Lung (tissue), 12 donors: ENCODE results near the gene DMWD. TPM values are rescaled to one million over a fixed set of nuclear protein-coding genes. Genes with fewer than 3 reads are reported as not detected.
A peak's percentile ranks its signal among the peaks of the same experiment; 100 is the strongest.

ENCODE experiments used
- ATAC-seq: fragments of 200-7000 bp; cut with Tn5 transposase; one replicate; pipeline ENCODE4 v1.9.1; 2020; ENCODE audit warnings: moderate number of reproducible peaks; ENCODE audit not compliant: insufficient read depth, low FRiP score
- DNase-seq, 3 donors: peaks; one replicate each; pipeline ENCODE4 v3.0.0-alpha.2; 2013 to 2017
- H3K27ac ChIP-seq, 2 donors: one replicate each; pipeline ENCODE4 v1.5.1; 2013; ENCODE audit warnings: mild to moderate bottlenecking in 2 of 2, moderate library complexity in 2 of 2, control low read depth in 1 of 2, inconsistent platforms in 1 of 2, low read depth in 1 of 2, low read length in 1 of 2
- H3K27me3 ChIP-seq, 3 donors: one replicate each; pipeline ENCODE4 v1.5.1; 2013; ENCODE audit warnings: low read length in 2 of 3; ENCODE audit not compliant: control insufficient read depth in 3 of 3, insufficient read depth in 3 of 3
- H3K36me3 ChIP-seq, 4 donors: one replicate each; pipeline ENCODE4 v1.5.1; 2013; ENCODE audit warnings: low read length in 4 of 4, mild to moderate bottlenecking in 1 of 4, moderate library complexity in 1 of 4; ENCODE audit not compliant: control insufficient read depth in 4 of 4, insufficient read depth in 4 of 4
- H3K4me1 ChIP-seq, 5 donors: one replicate each; pipeline ENCODE4 v1.5.1; 2013; ENCODE audit warnings: low read length in 5 of 5, mild to moderate bottlenecking in 2 of 5, moderate library complexity in 1 of 5; ENCODE audit not compliant: control insufficient read depth in 5 of 5, insufficient read depth in 5 of 5
- H3K4me3 ChIP-seq: one replicate; pipeline ENCODE4 v1.5.1; 2013; ENCODE audit warnings: mild to moderate bottlenecking, control low read depth, moderate library complexity
- H3K9ac ChIP-seq, 2 donors: one replicate each; pipeline ENCODE4 v1.5.1; 2013; ENCODE audit warnings: low read length in 2 of 2, control low read depth in 1 of 2; ENCODE audit not compliant: insufficient read depth in 1 of 2
- H3K9me3 ChIP-seq, 4 donors: one replicate each; pipeline ENCODE4 v1.5.1; 2013; ENCODE audit warnings: low read length in 3 of 4, mild to moderate bottlenecking in 1 of 4, moderate library complexity in 1 of 4; ENCODE audit not compliant: control insufficient read depth in 4 of 4, insufficient read depth in 3 of 4
- WGBS, 2 donors: extraction: QIAGEN DNeasy Blood & Tissue Kit; methylation state at CpG; one replicate each; pipeline ENCODE4 v1.1.7; 2013; 5-methylcytosine and 5-hydroxymethylcytosine counted together
- polyA plus RNA-seq, 2 donors: library from polyadenylated mRNA; stranded (reverse); fragments of 200-250 nt; gene quantifications; one replicate each; pipeline ENCODE4 v1.2.1, GENCODE V29; 2013
- total RNA-seq, 2 donors: library from RNA; depleted of rRNA in 1 of 2; stranded (reverse); fragments of >200 nt in 1 of 2; gene quantifications; one replicate each; pipeline ENCODE4 v1.2.1, GENCODE V29; 2014 to 2021
- TF ChIP-seq, protein P1 (sequence below): IDR thresholded peaks from 2 replicates; pipeline ENCODE4 v1.5.1; 2012; ENCODE audit warnings: mild to moderate bottlenecking; ENCODE audit errors: control extremely low read depth, extremely low read depth
- donor health status: control.
- donor health status: control.
- donor health status: Bipolar disorder and iron deficiency.
- donor health status: healthy.
- donor health status: DM: yes; HTN: yes; CAD: no.

The DMWD gene
- total and polyA plus RNA-seq, 4 donors = 21.2 to 58.2 (median 26.9) TPM

DNA sequence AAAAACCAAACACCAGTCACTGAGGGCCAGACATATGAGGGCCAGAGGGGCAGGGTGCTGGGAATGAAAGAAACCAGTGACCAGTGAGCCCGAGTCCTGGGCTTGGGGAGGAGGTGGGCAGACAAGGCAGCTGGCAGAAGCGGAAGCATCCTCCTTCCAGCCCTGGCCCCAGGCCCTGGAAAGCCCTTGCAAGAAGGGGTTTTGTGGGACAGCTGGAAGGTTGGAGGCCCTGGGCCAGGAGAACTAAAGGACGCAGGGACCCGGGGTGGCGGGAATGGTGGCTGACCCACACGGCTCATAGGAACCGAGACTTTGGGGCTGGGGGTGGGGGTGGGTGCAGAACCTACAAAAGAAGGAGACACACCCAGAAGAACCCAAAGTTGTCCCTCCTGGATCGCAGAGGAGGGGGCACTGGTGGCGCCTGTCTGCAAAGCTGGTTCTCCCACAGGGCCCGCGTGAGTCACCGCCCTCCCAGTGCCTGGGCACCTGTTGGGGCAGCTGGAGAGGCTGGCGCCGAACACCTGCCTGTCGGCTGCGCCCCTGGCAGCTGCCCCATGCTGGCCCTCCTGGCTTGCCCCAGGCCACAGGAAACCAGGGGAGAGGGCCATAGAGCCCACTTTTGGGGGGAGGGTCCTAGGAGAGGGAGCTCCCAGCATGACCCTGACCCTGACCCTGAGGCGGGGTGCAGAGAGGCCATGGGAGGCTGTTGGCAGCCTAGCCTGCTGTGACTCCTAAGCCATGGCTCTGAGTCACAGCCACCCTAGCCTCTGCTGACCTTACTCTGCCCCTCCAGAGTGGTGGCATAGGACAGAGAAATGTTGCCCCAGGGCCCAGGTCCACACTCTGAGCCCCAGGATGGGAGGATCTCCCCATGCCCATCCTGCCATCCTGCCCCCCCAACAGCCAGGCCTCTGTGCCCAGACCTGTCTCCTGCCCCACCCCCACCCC lies 11.2 kb downstream of the DMWD start:
- peak overlapping the region; percentile 59 to 96 for H3K27ac ChIP-seq
- TF ChIP-seq, protein P1, sequence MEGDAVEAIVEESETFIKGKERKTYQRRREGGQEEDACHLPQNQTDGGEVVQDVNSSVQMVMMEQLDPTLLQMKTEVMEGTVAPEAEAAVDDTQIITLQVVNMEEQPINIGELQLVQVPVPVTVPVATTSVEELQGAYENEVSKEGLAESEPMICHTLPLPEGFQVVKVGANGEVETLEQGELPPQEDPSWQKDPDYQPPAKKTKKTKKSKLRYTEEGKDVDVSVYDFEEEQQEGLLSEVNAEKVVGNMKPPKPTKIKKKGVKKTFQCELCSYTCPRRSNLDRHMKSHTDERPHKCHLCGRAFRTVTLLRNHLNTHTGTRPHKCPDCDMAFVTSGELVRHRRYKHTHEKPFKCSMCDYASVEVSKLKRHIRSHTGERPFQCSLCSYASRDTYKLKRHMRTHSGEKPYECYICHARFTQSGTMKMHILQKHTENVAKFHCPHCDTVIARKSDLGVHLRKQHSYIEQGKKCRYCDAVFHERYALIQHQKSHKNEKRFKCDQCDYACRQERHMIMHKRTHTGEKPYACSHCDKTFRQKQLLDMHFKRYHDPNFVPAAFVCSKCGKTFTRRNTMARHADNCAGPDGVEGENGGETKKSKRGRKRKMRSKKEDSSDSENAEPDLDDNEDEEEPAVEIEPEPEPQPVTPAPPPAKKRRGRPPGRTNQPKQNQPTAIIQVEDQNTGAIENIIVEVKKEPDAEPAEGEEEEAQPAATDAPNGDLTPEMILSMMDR = no peak
- no peak for DNase-seq
- peak overlapping the region; percentile 36 for H3K4me3 ChIP-seq
- H3K4me1 ChIP-seq = peaks cover 2 to 18% (median 11%) of the 10 kb centered on the region in 5 donors
- 51 to 76% methylated on average over 17 of the region's 17 CpGs for WGBS, 2 donors
- peaks cover 0 to 24% (median 14%) of the 10 kb centered on the region in 4 donors for H3K36me3 ChIP-seq
- H3K9ac ChIP-seq = no peak overlapping the region
- no peak for ATAC-seq
- peaks cover 0 to 2% (median 0%) of the 10 kb centered on the region in 4 donors for H3K9me3 ChIP-seq
- H3K27me3 ChIP-seq = no peaks in the 10 kb centered on the region

DNA sequence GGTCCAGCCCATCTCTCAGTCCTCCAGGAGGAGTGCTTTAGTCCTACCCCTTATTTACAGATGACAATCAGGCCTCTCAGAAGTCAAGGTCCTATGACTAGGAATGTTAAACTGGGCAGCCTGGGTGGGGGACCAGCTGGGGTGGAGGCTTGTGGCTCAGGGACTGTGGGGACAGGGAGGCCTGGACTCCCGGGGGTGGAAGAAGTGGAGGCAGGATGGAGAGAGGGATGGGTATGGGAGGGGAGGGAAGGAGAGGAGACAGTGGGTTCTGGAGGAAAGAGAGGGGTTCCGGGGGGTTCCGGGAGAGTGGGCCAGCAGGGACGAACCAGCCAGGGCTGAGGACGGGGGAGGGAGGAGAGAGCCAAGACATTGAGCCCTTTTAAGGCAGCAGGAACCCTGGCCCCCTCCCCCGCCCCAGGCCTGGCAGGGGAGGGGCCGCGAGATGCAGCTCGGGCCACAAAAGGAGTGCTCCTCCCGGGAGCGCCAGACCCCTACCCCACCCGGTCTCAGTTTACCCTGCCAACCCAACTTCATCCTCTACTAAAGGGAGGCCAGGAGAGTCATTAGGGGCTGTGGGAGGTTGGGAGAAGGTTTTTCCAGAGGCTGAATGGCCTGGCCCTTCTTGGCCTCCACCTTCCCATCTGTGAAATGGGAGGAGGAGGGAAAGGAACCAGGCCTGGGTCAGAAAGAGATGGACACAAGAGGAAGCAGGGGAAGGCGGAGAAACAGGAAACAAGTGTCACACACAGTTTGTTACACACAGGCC lies 12.0 kb downstream of the DMWD start:
- Histone ChIP-seq H3K9me3 (no peaks in the 10 kb centered on the region), H3K4me3 (peak overlapping the region; percentile 29), H3K27ac (peak overlapping the region; percentile 32 to 96), H3K27me3 (no peaks in the 10 kb centered on the region), H3K36me3 (peaks cover 0 to 15% (median 13%) of the 10 kb centered on the region in 4 donors), H3K9ac (no peak overlapping the region), H3K4me1 (peaks cover 2 to 18% (median 11%) of the 10 kb centered on the region in 5 donors)
- no peak for ATAC-seq
- TF ChIP-seq, protein P1 = no peak
- WGBS, 2 donors = 32 to 33% methylated on average over 13 of the region's 13 CpGs
- DNase-seq = no peak

DNA sequence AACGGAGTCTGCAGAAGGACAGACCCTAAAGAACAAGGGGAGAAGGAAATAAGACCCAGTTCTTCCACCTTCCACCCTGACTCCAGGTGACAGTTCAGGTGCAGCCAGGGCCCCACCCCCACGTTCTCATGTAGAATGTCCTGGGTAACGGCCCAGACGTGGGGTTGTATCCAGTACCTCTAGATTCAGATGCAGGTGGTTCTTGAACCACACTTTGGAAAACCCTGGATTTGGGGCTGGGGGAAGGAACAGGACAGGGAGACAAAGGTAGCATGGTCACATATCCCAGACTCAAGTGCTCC lies 12.5 kb downstream of the DMWD start:
- 40 to 45% methylated on average over 4 of the region's 4 CpGs for WGBS, 2 donors
- Histone ChIP-seq H3K9ac (no peak overlapping the region), H3K4me3 (no peak overlapping the region), H3K9me3 (no peaks in the 10 kb centered on the region), H3K4me1 (peaks cover 2 to 18% (median 11%) of the 10 kb centered on the region in 5 donors), H3K27me3 (no peaks in the 10 kb centered on the region), H3K36me3 (peaks cover 0 to 12% (median 10%) of the 10 kb centered on the region in 4 donors), H3K27ac (peak overlapping the region; percentile 42 to 96)
- ATAC-seq (no peak), DNase-seq (no peak)
- TF ChIP-seq, protein P1 = no peak
